Hypothalamus (tissue), 51 donors: ENCODE results near the gene ZMIZ1.
"Not testable (repeated sequence)": the region's sequence is repeated elsewhere in the genome, so short reads cannot be mapped to it uniquely, and the experiment has no call there.

Experiments
- DNase-seq, 51 donors: peaks; one replicate each; lab custom pipeline; 2025; lab: John Stamatoyannopoulos, UW

ZMIZ1 gene

DNA sequence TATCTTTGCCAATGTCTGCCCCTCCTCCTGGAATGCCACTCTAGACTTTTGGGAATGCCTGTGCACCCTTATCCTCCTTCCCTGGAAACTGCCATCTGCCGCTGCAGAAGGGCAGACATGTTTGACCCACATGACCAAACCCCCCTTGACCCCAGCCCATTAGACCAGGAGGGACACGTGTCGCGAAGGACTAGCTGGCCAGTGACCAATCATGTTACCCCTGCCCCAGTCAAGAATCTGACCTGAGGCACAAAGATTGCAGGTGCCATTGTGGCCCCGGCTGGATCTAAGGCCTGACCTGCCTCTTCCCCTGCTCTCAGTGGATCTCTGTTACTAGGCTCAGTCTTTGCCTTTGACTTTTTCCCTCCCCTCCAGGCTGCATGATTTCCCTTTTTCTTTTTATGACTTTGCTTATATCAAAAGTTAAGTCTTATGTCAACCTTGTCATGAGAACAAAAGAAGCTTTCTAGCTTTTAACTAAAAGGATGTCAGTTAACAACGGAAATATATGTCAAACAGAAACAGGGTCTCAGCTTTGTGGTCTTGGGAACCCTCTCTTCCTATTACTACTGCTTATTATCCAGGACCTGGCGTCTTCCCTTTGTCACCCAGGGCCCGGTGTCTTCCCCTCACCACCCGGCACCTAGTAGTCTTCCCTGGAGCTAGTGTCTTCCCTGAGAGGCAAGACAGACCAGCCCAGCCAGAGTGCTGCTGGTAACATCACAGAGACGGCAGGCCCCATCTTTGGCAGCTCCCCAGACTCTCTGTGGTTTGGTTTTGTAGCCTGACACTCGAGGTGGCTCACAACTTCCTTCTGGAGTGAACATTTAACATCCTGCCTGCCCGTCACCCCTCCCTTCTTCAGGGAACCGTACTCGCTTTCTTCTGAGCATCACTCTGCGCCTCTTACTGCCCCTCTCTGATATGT is 254.1 kb downstream of the ZMIZ1 start:
- DNase-seq, result peak in 14 of 51 donors; percentile 12 to 54 (median 38)

DNA sequence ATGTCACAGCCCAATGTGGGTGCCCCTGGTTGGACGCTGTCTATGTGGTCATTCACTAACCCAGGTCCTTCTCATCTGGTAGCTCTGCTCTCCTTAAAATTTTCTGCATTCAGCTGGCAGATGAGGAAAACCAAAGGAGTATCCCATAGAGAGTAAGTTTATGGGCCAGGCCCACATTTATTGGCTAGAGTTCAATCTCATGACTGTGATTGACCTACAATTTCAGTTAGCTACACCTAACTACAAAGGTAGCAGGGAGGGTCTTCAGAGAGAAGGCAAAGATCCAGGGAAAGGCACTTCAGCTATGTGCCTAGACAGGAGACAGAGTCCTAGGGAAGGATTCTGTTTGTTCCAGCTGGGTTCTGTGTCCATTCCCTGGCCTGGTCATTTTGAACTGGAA is 254.8 kb downstream of the ZMIZ1 start:
- DNase-seq, result no peak

DNA sequence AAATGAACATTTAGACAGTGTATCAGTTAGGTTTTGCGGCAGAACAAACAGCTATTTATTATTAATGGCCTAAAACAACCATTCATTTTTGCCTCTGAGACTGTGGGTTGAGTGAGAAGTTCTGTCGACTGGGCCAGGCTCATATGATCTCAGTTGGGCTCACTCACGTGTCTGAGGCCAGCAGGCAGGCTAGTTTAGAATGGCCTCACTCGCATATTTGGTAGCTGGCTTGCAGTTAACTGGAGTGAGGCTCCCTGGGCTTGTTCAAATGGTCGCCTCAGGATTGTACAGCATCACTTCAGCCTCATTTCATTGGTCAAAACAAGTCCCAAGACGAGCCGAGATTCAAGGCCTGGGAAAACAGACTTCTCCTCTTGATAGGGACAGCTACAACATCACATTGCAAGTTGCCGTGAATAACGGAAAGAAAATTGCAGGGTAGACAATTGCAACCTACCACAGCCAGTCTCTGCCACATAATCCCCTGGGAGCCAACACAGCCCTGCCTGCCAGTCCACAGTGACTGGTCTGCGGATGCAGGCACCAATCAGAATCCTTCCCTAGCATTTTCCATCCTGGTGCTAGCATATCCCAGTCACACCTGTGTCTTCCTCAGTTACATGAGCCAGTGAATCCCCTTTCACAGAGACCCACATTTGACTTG is 255.4 kb downstream of the ZMIZ1 start:
- no peak for DNase-seq

DNA sequence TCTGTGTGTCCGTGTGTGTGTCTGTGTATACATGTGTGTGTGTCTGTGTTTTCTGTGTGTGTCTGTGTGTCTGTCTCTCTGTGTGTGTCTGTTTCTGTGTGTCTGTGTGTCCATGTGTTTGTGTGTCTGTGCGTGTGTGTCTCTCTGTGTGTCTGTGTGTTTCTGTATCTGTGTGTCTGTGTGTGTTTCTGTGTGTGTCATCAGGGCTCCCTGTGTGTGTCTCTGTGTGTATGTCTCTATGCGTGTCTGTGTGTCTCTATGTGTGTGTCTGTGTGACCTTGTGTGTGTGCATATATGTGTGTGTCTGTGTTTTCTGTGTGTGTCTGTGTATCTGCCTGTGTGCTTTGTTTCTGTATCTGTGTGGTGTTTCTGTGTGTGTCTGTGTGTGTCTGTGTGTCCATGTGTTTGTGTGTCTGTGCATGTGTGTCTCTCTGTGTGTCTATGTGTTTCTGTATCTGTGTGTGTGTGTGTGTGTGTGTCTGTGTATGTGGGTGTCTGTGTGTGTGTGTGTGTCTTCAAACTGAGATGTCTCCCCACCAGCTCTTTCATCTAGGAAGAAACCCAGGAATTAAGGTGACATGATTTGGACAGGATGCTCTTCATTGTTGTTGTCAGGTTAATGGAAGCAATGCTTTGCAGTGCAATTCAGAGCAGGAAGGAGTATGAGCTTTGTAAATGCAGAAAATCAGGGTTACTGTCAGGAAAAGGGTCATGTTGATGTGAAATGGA is 257.8 kb downstream of the ZMIZ1 start:
- DNase-seq, result no peak

DNA sequence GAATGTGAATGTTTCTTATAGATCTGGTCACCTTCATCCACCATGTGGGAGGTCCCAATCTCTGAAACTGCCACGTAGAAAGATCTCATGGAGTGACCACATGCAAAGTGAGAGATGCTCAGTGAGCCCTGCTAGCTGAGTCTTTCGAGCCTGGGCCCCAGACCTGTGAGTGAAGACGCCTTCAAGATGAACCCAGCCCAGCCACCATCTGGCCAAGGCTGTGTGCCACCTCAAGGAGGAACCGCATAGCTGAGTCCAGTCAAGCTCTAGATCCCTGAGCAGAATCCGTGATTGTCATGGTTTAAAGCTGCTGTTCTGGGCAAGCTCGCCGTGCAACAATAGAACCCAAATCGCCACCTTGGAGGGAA is 258.3 kb downstream of the ZMIZ1 start:
- DNase-seq, result no peak

DNA sequence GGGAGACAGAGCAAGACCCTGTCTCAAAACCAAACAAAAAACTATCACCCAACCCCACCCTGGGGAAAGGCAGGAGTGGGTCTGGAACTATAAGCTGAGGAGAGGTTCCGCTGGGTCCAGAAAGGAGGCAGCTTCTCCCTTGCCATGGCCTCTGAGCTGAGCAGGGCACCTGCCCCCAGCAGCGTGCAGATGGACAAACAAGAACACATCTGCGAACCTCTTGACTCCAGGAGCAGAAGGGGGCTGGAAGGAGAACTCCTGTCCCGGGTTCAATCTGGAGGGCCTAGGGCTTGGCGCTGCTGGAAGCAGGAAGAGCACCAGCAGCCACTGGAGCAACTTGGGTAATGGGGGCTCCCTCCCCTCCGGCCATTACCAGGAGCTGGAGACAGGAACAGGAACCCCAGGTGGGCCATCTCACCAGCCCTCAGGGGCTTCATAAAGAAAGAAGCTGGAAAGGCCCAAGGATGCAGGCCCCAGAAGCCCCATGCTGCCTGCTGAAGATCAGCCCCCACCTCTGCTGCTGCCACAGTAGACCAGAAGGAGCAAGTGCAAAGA is 259.5 kb downstream of the ZMIZ1 start:
- no peak for DNase-seq

DNA sequence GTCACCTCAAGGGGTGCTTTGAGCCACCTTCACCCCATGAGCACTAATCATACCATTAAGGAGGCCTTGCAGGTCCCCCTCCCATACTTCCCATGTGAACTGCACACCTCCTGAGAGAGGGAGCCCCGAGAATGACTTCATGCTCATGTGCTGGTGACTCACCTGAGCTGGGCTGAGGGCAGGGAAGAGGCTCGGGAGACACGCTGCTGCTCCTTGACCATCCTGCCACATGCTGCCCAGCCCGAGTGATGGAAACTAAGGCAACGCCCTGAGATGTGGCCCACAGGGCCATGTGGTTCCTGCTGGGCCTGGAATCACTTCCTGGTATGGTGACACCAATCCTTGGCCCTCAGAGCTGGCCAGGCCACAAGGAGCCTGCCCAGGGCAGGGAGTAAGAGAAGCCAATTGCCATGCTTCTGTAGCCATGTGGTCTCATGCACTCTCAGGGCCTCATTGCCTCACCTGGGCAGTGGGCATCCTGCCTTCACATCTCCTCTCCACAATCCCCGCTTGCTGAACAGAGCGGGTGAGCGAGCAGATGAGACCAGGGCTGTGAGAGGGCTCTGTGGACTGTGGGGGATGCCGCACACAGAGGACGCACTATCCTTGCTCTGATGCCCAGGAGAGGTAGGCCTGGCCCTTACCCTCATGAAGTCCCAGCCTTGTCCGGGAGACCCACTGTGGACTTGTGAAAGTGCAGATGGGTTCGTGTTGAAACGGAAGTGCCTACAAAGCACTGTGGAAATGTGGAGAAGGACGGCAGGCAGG is 260.2 kb downstream of the ZMIZ1 start:
- DNase-seq, result no peak

DNA sequence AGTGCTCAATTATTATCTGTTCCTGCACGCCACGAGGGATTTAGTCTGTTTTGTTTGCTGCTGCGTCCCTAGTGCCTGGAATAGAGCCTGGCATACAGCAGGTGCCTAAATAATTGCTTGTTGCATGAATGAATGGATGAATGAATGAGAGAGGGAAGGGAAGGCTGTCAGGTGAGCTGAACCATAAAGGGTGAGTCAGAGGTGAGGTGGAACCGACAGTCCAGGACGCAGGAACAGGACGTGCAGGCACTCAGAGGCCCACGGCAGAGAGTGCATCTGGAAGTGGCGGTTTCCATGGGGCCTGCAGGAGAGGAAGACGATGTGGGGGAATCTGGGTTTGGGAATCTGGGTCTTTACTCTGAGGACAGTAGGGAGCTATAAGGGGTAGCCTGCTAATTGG is 260.8 kb downstream of the ZMIZ1 start:
- no peak for DNase-seq

DNA sequence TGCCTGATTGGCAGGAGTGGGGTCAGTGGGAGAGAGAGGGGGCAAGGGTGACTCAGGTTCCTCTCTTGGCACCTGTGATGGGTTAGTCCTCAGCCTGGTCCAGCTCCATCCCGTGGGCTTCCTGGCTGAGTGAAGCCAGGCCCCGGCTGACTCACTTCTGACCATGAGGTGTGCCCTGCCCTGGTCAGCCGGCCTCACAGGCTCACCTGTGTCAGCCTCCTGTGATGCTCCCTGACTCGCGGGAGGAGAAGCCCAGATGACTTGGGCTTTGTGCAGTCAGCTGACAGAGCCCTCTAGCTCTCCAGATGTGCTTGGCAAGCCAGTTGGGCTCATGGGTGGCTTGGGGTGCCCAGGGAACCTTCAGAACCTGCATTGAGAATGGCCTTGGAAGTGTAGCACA is 262.5 kb downstream of the ZMIZ1 start:
- no peak for DNase-seq

DNA sequence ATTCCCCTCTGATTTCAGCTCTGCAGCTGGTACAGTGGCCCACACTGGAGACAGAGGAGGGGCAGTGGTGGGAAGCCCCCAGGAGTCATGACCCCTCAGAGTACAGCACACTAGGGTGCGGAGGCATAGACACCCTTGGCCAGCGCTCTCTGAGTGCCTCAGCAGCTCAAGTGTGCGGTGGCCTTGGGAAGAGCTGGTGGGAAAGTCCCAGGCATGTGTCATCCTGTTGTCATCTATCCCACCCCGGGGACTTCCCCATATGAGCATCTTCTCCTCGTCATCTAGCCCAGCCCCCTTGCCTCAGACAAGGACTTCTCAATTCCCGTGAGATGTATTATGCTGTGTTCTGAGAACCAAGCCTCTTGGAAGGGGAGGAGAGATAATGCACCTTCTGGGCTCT is 262.9 kb downstream of the ZMIZ1 start:
- no peak for DNase-seq

DNA sequence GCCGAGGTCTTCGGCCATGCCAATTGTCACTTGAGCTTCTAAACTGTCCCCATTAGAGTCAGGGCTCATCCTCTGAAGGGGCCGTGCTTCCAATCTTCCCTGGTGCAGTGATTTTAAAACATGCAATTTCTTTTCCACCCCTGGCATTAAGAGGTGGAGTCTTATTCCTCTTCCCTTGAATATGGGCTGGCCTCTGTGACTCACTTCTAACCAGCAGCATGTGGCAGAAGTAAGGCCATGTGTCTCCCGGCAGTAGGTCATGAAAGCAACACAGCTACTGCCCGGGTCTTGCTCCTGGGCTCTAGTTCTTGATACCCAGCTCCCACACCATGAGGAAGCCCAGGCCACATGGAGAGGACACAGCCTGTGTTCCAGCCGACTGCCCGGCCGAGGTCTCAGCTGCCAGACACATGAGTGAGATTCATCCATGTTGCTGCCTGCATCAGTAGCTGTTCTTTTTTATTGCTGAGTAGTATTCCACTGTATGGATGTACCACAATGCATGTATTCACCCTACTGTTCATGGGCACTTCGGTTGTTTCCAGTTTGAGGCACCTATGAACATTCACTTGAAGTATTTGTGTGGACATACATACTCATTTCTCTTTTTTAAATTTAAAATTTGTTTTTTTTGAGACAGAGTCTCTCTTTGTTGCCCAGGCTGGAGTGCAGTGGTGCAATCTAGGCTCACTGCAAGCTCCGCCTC is 264.0 kb downstream of the ZMIZ1 start:
- not testable (repeated sequence) for DNase-seq

DNA sequence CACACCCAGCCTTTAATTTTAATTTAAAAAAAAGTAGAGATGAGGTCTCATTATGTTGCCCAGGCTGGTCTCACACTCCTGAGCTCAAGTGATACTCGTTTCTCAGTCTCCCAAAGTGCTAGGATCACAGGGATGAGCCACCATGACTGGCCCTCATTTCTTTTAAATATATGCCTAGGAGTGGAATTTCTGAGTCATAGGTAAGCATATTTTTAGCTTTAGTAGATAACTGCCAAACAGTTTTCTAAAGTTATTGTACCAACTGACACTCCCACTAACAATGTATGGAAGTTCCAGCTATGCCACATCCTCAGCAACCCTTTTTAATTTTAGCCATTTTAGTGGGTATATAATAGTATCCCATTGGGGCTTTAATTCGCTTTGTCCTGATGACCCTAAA is 264.7 kb downstream of the ZMIZ1 start:
- no peak for DNase-seq

DNA sequence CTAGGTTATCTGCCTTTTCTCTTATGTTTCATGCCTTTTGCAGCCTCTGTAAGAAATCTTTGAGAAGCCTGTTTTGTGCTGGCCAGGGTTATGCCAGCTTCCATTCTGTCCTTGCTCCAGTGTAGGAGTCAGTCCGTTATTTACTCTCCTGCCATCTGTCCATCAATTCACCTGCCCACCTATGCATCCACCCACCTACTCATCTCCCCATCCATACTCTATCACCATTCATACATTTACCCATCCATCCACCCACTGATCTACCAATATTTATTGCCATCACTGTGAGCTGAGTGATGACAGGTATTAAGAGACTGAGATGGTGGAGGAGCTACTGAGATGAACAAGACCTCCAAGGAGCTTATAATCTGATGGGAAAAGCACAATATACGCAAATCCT is 265.8 kb downstream of the ZMIZ1 start:
- no peak for DNase-seq

DNA sequence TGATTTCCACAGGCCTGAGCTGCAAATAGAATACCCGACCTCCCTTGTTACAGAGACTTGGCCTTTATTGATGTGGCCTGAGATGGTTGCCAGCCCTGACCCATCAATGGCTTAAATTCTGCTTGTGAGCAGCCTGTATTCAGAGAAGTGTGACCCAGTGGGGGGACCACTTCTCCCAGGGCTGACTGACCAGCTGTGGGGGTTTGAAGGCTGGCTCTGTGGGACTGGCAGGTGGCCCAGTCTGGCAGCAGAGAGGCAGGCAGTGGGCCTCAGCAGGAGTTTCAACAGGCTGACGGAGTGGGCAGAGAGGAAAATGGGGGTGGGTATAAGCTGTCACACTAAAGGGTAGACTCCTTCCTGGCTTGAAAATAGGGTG is 266.3 kb downstream of the ZMIZ1 start:
- peak in 42 of 51 donors; percentile 33 to 91 (median 76) for DNase-seq

DNA sequence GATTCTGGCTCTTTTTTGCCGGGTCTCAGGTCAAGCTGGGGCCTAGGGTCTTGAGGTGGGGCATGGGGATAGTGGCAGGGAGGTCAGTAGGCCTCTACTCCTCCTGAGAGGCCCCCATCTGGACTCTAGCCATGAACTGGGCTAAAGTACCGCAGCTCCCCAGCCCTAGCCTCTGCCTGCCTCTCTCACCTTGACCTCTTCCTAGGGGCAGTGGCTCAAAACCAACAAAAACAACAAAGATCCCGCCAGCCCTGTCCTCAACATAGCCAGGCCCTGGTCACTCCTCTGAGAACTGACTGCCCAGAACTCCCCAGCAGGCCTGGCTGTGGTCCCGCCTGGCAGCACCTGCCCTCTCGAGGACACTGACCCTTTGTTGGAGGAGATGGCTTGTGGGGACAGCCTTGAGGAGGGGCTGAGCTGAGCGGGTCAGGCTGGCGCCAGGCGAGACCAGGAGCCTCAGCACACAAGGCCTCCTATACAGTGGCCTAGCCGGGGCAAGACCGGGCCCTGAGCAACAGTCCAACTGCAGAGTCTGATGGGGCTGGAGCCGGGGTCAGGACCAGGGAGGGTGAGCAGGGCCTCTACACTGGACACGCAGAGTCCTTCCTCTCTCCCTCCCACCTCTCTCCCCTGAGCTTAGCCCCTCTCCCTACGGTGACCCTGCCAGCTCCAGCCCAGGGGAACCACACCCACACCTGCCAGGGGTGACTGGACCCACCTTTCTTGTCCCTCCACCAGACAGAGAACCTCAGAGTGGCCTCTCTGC is 266.9 kb downstream of the ZMIZ1 start:
- DNase-seq, result peak in 50 of 51 donors; percentile 36 to 98 (median 88)

DNA sequence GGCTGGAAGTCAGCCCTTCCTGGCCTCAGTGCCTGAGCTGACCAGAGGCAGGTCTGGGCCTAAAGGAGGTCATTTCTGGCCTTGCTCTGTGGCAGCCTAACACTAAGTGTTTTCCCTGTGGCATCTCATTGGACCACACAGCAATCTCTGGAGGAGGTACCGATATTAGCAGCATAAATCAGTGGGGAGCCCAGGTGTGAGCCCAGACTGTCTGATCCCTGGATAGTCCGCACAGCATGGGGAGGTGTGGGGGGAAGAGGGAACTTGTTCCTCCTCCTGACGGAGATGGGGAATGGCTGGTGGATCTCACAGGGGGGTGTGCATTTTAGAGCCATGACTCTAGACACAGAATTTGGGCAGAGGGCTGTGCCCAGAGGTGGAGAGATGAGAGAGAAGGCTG is 267.5 kb downstream of the ZMIZ1 start:
- peak in 1 of 51 donors; percentile 48 for DNase-seq

DNA sequence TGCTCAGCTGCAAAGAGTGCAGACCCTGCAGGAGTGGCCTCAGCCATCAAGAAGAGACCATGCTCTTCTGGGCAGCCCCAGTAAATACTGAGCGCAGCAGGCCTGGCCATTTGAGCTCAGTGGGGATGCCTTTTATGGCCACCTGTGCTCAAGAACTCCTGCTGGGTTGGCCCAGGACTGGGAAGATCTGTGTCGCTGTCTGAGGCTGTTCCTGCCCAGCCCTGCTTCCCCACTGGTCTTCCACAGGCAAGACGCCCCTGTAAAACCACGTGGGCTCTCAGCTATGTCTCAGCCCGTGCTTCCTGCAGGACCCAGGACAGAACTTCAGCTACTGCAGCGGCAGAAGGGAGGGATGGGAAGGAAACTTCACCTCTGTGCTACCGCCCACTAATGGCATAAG is 268.0 kb downstream of the ZMIZ1 start:
- no peak for DNase-seq

DNA sequence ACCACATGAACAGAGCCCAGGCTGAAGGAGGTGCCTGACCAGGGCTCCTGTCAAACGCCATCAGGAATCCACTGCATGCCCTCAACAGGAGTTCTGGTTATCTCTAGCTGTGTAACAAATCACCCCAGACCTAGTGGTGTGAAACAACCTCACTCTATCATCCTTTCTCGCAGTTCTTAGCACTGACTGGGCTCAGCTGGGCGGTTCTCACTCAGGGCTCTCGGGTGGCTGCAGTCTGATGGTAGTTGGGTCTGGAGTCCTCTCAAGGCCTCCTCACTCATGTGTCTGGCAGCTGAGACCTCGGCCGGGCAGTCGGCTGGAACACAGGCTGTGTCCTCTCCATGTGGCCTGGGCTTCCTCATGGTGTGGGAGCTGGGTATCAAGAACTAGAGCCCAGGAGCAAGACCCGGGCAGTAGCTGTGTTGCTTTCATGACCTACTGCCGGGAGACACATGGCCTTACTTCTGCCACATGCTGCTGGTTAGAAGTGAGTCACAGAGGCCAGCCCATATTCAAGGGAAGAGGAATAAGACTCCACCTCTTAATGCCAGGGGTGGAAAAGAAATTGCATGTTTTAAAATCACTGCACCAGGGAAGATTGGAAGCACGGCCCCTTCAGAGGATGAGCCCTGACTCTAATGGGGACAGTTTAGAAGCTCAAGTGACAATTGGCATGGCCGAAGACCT is 269.2 kb downstream of the ZMIZ1 start:
- DNase-seq, result not testable (repeated sequence)
